ENCODE measurements around the gene KIFC1. TPM values are rescaled to one million over a fixed set of nuclear protein-coding genes. Genes with fewer than 3 reads are reported as not detected.

The KIFC1 gene
- total and polyA plus RNA-seq, 5 experiments from 2014 or later: 0.26 to 1.2 (median 0.53) TPM; not detected in 1

GRCh38 chr6:33415831-33416230 lies 24.2 kb downstream of the KIFC1 start:
- Mint-ChIP-seq H3K4me1 (peaks cover 46 to 94% (median 79%) of the 10 kb centered on the region in 4 donors), H3K36me3 (peaks cover 0 to 48% (median 10%) of the 10 kb centered on the region in 3 donors)

GRCh38 chr6:33416386-33417127 lies 24.9 kb downstream of the KIFC1 start:
- H3K27me3 Mint-ChIP-seq: no peaks in the 10 kb centered on the region
- no peak for DNase-seq
- peaks cover 51 to 96% (median 82%) of the 10 kb centered on the region in 4 donors for H3K4me1 Mint-ChIP-seq
- H3K27ac Mint-ChIP-seq: peak overlapping the region; percentile 92 to 100 (median 99)
- POLR2A ChIA-PET: interaction anchor here (0.9 to 3.7 kb wide), 9 partner anchors 8 to 145 kb away, joined by 3 to 58 read pairs (median 16); partner anchors contain the start of genes RPS18, VPS52 and ZBTB9
- peaks cover 0 to 45% (median 8%) of the 10 kb centered on the region in 3 donors for H3K36me3 Mint-ChIP-seq
- H3K9me3 Mint-ChIP-seq: no peaks in the 10 kb centered on the region
- peak overlapping the region; percentile 90 to 95 (median 92) for H3K4me3 Mint-ChIP-seq
- ATAC-seq: no peak

More at GRCh38 chr6:33415831-33416230, 24.2 kb downstream of the KIFC1 start:
- ATAC-seq (no peak), DNase-seq (no peak)
- peak overlapping the region in 9 of 10 donors; percentile 37 to 91 (median 74) for H3K4me3 Mint-ChIP-seq
- H3K27ac Mint-ChIP-seq: peak overlapping the region; percentile 47 to 100 (median 88)
- no peaks in the 10 kb centered on the region for H3K9me3 Mint-ChIP-seq
- no peaks in the 10 kb centered on the region for H3K27me3 Mint-ChIP-seq
- POLR2A ChIA-PET: interaction anchor here (0.7 to 3.7 kb wide), 4 partner anchors 10 to 164 kb away, joined by 3 to 20 read pairs (median 10); partner anchors contain the start of gene BAK1

- Mint-ChIP-seq H3K27me3 (no peaks in the 10 kb centered on the region), H3K36me3 (peaks cover 0 to 43% (median 8%) of the 10 kb centered on the region in 3 donors), H3K27ac (peak overlapping the region; percentile 92 to 100 (median 99)), H3K4me3 (peak overlapping the region; percentile 90 to 95 (median 92)), H3K4me1 (peaks cover 54 to 94% (median 82%) of the 10 kb centered on the region in 4 donors), H3K9me3 (no peaks in the 10 kb centered on the region)
- DNase-seq (peak in 1 of 10 donors; percentile 37), ATAC-seq (peak in 1 of 2 donors; percentile 13)
- POLR2A ChIA-PET: interaction anchor here (0.9 to 3.7 kb wide), 15 partner anchors 8 to 446 kb away, joined by 3 to 58 read pairs (median 12); partner anchors contain the start of genes RGL2, RPS18, TAPBP and VPS52
Observed at GRCh38 chr6:33417128-33417902, 25.7 kb downstream of the KIFC1 start.

- Mint-ChIP-seq H3K4me3 (peak within 1 kb of the TSS; percentile 90 to 95 (median 92)), H3K27ac (peak within 1 kb of the TSS; percentile 98 to 100 (median 99)), H3K9me3 (no peaks in the 10 kb centered on the region), H3K36me3 (peaks cover 0 to 35% (median 6%) of the 10 kb centered on the region in 3 donors), H3K4me1 (peaks cover 49 to 94% (median 80%) of the 10 kb centered on the region in 4 donors), H3K27me3 (no peaks in the 10 kb centered on the region)
- ATAC-seq (peak; percentile 90), DNase-seq (peak; percentile 93 to 100 (median 99))
- POLR2A ChIA-PET: interaction anchor here (0.6 to 3.7 kb wide), 19 partner anchors 8 to 446 kb away, joined by 3 to 58 read pairs (median 8); partner anchors contain the start of genes B3GALT4, PFDN6, RGL2 and RPS18
Observed at GRCh38 chr6:33417903-33418689, 26.5 kb downstream of the KIFC1 start, which contains the start of gene CUTA. Gene CUTA (minus strand): TSS chr6:33418107. CDS start chr6:33418000, 107 bp downstream.

- peak overlapping the region; percentile 90 to 95 (median 92) for H3K4me3 Mint-ChIP-seq
- H3K4me1 Mint-ChIP-seq: peaks cover 48 to 94% (median 78%) of the 10 kb centered on the region in 4 donors
- no peaks in the 10 kb centered on the region for H3K27me3 Mint-ChIP-seq
- H3K9me3 Mint-ChIP-seq: no peaks in the 10 kb centered on the region
- DNase-seq (peak in 2 of 10 donors; percentile 53), ATAC-seq (no peak)
- peak overlapping the region; percentile 98 to 100 (median 99) for H3K27ac Mint-ChIP-seq
- peaks cover 0 to 28% (median 6%) of the 10 kb centered on the region in 3 donors for H3K36me3 Mint-ChIP-seq
- POLR2A ChIA-PET: interaction anchor here (0.6 to 3.7 kb wide), 19 partner anchors 7 to 447 kb away, joined by 3 to 58 read pairs (median 8); partner anchors contain the start of genes B3GALT4, PFDN6, RGL2 and RPS18
Observed at GRCh38 chr6:33418690-33419291, 27.2 kb downstream of the KIFC1 start.

- Mint-ChIP-seq H3K27ac (peak within 1 kb of the TSS; percentile 98 to 100 (median 99)), H3K9me3 (no peaks in the 10 kb centered on the region), H3K4me3 (peak within 1 kb of the TSS; percentile 90 to 95 (median 92)), H3K36me3 (peaks cover 0 to 18% (median 0%) of the 10 kb centered on the region in 3 donors), H3K27me3 (no peaks in the 10 kb centered on the region), H3K4me1 (peaks cover 53 to 94% (median 79%) of the 10 kb centered on the region in 4 donors)
- no peak for ATAC-seq
- DNase-seq: peak in 1 of 10 donors; percentile 43
- POLR2A ChIA-PET: interaction anchor here (0.7 to 3.7 kb wide), 11 partner anchors 10 to 448 kb away, joined by 3 to 58 read pairs (median 12); partner anchors contain the start of genes PFDN6, RGL2, RPS18 and TAPBP
Observed at GRCh38 chr6:33419580-33420490, 28.2 kb downstream of the KIFC1 start, which contains the start of gene SYNGAP1. Gene SYNGAP1 (plus strand): TSS chr6:33420065. CDS start chr6:33420265, 200 bp downstream.

GRCh38 chr6:33420491-33421343 lies 29.1 kb downstream of the KIFC1 start:
- ATAC-seq (no peak), DNase-seq (no peak)
- H3K27me3 Mint-ChIP-seq: no peaks in the 10 kb centered on the region
- H3K27ac Mint-ChIP-seq: peak overlapping the region; percentile 8 to 89 (median 84)
- H3K4me1 Mint-ChIP-seq: peaks cover 56 to 94% (median 80%) of the 10 kb centered on the region in 4 donors
- peak overlapping the region; percentile 40 to 91 (median 70) for H3K4me3 Mint-ChIP-seq
- H3K9me3 Mint-ChIP-seq: no peaks in the 10 kb centered on the region
- POLR2A ChIA-PET: interaction anchor here (0.7 to 2.8 kb wide), 2 partner anchors 11 to 90 kb away, joined by 3 to 10 read pairs; no protein-coding TSS in a partner anchor
- peaks cover 0 to 9% (median 0%) of the 10 kb centered on the region in 3 donors for H3K36me3 Mint-ChIP-seq

- POLR2A ChIA-PET: no interaction called here
- Mint-ChIP-seq H3K36me3 (peaks cover 0 to 4% (median 0%) of the 10 kb centered on the region in 3 donors), H3K27me3 (no peaks in the 10 kb centered on the region), H3K9me3 (no peaks in the 10 kb centered on the region), H3K4me3 (peak overlapping the region; percentile 4 to 91 (median 64)), H3K4me1 (peaks cover 53 to 92% (median 78%) of the 10 kb centered on the region in 4 donors), H3K27ac (peak overlapping the region in 9 of 10 donors; percentile 8 to 89 (median 76))
- no peak for ATAC-seq
- DNase-seq: no peak
Observed at GRCh38 chr6:33421344-33421643, 29.7 kb downstream of the KIFC1 start.

- H3K27ac Mint-ChIP-seq: peak overlapping the region; percentile 3 to 99 (median 98)
- ATAC-seq: no peak
Observed at GRCh38 chr6:33423777-33424176, 32.2 kb downstream of the KIFC1 start.

More at GRCh38 chr6:33423777-33424176, 32.2 kb downstream of the KIFC1 start:
- POLR2A ChIA-PET: no interaction called here
- peaks cover 52 to 88% (median 73%) of the 10 kb centered on the region in 4 donors for H3K4me1 Mint-ChIP-seq
- H3K27me3 Mint-ChIP-seq: no peaks in the 10 kb centered on the region
- DNase-seq: no peak
- no peaks in the 10 kb centered on the region for H3K9me3 Mint-ChIP-seq
- H3K4me3 Mint-ChIP-seq: peak overlapping the region; percentile 87 to 97 (median 91)
- H3K36me3 Mint-ChIP-seq: no peaks in the 10 kb centered on the region
